HG03025 (cell line): Measurements from ENCODE around the gene RAD23B.
A peak's percentile ranks its signal among the peaks of the same experiment; 100 is the strongest.

Source experiments
- ATAC-seq: cut with Tn5 transposase; IDR thresholded peaks from one replicate; pipeline ENCODE4 v1.9.1; 2021; ENCODE audit warnings: mild to moderate bottlenecking, moderate library complexity; ENCODE audit not compliant: unreplicated experiment, low FRiP score

Gene RAD23B

GRCh38 chr9:107266624-107267368, 16.3 kb upstream of the RAD23B start:
- ATAC-seq, result no peak

GRCh38 chr9:107268560-107268959, 14.5 kb upstream of the RAD23B start:
- ATAC-seq, result no peak

- ATAC-seq, result no peak
Observed at GRCh38 chr9:107269254-107269653, 13.8 kb upstream of the RAD23B start.

DNA sequence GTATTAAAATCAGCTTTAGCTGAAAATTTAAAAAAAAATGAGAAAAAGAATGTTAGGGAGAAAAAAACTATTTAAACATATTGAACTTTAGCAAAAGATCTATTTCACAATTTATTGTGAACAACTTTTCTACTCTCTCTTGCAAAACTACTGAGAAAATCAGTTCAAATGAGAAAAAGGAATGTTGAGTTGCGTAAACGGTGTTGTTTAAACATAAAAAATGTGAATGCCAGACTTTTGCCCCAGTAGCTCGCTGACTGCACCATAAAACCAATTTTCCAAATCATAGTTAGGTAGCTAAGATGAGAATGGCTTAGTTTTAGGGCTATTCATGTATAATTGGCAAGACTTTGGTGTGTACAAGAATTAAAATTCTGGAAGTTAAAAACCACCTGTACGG, 13.4 kb upstream of the RAD23B start:
- no peak for ATAC-seq

DNA sequence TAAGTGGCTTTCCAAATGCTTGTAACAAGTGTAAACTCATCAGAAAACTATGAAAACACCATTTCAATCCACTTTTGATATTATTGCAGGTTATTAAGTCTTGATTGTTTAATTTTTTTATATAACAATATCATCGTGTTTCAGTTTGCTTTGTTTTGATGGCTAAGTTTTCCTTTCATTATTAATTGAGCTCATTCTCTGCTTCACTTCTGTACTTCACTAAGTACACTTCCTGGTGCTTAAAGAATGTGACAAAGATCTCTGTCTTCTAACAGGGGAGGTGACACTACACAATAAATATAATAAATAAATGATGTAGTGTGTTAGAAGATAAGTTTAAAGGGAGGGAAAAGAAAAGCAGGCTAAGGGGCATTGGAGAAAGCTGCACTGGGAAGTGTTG, 13.0 kb upstream of the RAD23B start:
- ATAC-seq, result no peak

GRCh38 chr9:107270580-107270979, 12.5 kb upstream of the RAD23B start:
- no peak for ATAC-seq

DNA sequence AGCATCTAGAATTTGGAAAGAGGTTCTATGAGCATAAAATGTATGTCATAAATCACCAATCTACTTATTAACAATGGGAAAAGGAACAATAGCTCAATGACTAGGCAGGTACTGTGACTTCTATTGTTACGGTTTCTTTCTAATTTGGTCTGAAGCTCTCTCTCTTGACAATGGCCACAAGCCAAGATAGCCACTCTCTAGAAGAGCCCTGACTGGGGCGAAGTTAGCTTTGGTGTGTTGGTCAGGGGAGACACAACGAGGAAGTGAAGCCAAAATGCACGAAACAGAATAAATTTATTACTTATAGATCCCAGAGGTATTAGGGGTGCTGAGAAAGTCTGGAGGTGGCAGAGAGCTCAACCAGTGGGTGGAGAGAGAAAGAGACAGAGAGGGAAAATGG, 9.4 kb upstream of the RAD23B start:
- no peak for ATAC-seq

- ATAC-seq, result no peak
Observed at GRCh38 chr9:107274096-107274495, 9.0 kb upstream of the RAD23B start.

DNA sequence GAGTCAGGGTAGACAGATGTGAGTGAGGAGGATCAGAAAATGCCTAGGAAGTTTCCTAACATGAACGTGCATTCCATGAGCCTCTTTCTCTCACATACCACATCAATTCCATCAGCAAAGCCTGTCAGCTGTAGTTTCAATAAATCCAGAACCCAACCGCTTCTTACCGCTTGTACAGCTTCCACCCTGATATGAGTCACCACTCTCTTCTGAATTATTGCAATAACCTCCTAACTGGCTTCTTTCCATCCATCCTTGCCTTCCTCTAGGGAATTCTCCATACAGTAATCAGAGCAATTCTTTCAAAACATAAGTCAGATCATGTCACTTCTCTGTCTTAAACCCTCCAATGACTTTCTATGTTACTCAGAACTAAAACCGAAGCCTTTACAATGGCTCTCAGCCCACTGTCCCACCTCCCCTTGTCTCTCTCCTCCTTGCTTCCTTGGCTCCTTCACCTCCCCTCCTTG, 8.1 kb upstream of the RAD23B start:
- ATAC-seq, result no peak

DNA sequence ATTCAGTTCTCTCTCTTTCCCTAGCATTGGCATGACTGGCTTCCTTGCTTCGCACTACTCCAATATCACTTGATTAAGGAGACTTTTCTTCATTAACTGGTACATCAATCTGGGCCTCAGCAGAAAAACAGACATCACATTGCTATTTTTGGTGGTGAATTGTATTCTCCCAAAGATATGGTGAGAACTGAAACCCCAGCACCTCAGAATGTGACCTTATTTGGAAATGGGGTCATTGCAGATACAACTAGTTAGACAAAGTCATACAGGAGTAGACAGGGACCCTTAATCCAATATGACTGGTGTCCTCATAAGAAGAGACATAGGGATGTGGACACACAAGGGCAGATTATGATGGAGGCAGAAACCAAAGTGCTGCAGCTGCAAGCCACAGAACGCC, 7.5 kb upstream of the RAD23B start:
- ATAC-seq, result no peak

DNA sequence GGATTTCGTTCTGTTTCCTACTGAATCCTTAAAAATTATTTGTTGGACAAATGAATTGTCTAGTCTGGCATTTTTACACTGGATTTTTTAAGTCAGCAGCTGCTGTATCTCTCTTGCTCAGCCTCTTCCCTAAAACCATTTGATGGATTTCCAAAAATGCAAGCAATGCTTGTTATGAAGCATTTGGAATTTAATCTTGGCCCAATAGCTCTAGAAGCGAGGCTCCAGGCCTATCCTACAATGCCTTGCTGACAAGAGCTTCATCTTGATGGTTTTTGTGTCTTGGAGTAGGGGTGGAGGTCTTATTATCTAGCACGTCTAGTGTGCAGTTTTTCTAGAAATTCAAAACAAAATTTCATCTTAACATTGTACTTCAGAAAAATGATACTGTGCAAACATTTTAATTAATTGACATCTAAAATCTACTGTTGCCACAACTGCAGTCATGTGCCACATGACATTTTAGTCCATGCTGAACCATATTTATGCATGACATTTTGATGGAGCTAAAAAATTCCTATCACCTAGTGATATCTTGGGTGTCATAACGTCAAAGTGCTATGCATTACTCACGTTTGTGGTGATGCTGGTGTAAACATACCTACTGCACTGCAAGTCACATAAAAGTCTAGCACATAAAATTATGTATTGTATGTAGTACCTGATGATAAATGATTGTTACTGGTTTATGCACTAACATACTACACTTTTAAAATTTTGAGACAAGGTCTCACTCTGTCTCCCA, 5.9 kb upstream of the RAD23B start:
- no peak for ATAC-seq

DNA sequence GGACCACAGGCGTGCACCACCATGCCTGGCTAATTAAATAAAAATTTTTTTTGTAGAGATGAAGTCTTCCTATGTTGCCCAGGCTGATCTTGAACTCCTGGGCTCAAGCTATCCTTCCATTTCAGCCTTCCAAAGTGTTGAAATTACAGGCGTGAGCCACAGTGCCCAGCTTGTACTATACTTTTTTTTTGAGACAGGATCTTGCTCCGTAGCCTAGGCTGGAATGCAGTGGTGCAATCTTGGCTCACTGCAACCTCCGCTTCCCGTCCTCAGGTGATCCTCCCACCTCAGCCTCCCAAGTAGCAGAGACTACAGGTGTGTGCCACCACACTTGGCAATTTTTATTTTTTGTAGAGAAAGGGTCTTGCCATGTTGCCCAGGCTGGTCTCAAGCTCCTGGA, 5.3 kb upstream of the RAD23B start:
- no peak for ATAC-seq

DNA sequence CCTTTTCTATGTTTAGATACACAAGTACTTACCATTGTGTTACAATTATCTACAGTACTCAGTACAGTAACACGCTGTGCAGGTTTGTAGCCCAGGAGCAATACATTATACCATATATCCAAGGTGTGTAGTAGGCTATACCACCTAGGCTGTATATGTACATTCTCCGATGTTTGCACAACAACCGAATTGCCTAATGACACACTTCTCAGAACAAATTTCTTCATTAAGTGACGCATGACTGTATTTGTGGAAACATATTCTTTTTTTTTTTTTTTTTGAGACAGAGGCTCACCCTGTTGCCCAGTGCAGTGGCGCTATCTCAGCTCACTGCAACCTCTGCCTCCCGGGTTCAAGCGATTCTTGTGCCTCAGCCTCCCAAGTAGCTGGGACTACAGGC, 4.0 kb upstream of the RAD23B start:
- no peak for ATAC-seq

- no peak for ATAC-seq
Observed at GRCh38 chr9:107280543-107280942, 2.5 kb upstream of the RAD23B start.

DNA sequence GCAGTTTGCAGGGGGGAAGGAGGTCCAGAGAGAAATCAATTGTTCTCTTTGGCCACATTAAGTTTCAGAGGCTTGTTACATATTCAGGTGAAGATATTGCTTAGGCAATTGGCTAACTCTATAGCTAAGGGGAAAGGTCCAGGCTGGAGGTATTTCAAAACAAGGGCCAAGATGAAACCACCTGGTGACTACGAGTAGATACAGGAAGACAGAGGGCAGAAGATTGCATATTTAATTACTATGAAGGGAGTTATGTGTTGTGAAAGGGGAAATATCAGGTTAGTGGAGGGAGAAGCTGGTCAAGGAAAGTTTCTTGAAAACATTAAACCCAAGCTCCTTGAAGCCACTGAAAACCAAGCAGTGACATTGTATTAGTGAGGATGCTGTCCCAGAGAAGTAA, 1.9 kb upstream of the RAD23B start:
- no peak for ATAC-seq

GRCh38 chr9:107281922-107282667, 984 bp upstream of the RAD23B start:
- ATAC-seq, result peak; percentile 1

GRCh38 chr9:107283623-107284616, 841 bp downstream of the RAD23B start:
- peak; percentile 40 for ATAC-seq

DNA sequence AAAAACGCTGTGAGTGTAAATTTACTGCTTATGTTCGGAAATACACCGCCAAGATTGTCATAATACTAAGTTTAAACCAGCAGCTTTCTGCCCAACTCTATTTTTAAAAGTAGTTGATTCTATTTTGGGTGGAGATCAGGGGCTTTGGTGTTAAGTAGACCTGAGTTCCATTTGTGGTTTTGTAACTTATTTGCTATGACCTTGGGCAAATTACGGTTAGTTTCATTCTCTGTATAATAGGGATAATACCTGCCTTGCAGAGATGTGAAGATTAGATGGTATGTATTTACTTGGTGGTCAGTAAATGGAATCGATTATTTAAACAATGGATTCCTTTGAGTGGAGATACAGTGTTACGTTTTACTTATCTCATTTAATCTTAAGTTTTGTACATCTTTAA, 1.6 kb downstream of the RAD23B start:
- ATAC-seq, result no peak

- ATAC-seq, result no peak
Observed at GRCh38 chr9:107285286-107285685, 2.2 kb downstream of the RAD23B start.

DNA sequence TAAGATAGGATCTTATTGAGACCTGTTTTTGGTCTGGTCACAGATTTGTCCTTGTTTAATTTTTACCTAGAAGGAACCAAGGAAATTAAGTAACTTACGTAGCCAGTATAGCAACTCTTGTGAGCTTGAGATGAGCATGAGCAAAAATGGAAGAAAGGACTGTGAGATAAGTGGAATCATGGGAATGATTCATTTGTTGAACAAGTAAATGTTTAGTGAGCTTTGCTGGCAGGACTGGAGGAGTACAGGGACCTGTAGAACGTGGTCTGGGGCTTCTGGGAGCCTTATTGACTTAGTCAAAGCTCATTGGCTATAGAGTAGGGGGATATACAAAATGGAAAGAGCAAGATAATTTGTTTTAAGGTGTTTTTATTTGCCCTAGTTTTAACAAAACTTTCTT, 3.0 kb downstream of the RAD23B start:
- ATAC-seq, result no peak
